Smooth muscle cell (in vitro differentiated cells): ENCODE data around the gene HSD3B1. TPM values are rescaled to one million over a fixed set of nuclear protein-coding genes. Genes with fewer than 3 reads are reported as not detected.
"Not testable (repeated sequence)": the region's sequence is repeated elsewhere in the genome, so short reads cannot be mapped to it uniquely, and the experiment has no call there.

Experiments used
- DNase-seq: peaks from one replicate; lab custom pipeline; 2025; ENCODE audit not compliant: unreplicated experiment; lab: John Stamatoyannopoulos, UW
- H2AFZ ChIP-seq: fragments of 200-600 bp; sonication (generic); 2 replicates; pipeline ENCODE4 v1.6.0; 2016; ENCODE audit warnings: antibody characterized with exemption, low read depth, mild to moderate bottlenecking
- H3F3A ChIP-seq: fragments of 200-600 bp; sonication (generic); 2 replicates; pipeline ENCODE4 v1.6.0; 2017; ENCODE audit warnings: antibody characterized with exemption, low read depth
- H3K27ac ChIP-seq: fragments of 200-600 bp; sonication (generic); 2 replicates; pipeline ENCODE4 v1.5.1; 2016; ENCODE audit warnings: low read depth, mild to moderate bottlenecking
- H3K27me3 ChIP-seq: fragments of 200-600 bp; sonication (generic); 2 replicates; pipeline ENCODE4 v1.6.1; 2016; ENCODE audit warnings: low read depth, mild to moderate bottlenecking
- H3K36me3 ChIP-seq: fragments of 200-600 bp; sonication (generic); 2 replicates; pipeline ENCODE4 v1.5.1; 2016; ENCODE audit warnings: low read depth
- H3K4me1 ChIP-seq: fragments of 200-600 bp; sonication (generic); 2 replicates; pipeline ENCODE4 v1.5.1; 2016; ENCODE audit warnings: low read depth
- H3K4me2 ChIP-seq: fragments of 200-600 bp; sonication (generic); 2 replicates; pipeline ENCODE4 v1.6.0; 2016; ENCODE audit warnings: mild to moderate bottlenecking
- H3K4me3 ChIP-seq: fragments of 200-600 bp; sonication (generic); 2 replicates; pipeline ENCODE4 v1.5.1; 2016; ENCODE audit warnings: mild to moderate bottlenecking
- H3K79me2 ChIP-seq: fragments of 200-600 bp; sonication (generic); 2 replicates; pipeline ENCODE4 v1.6.0; 2016; ENCODE audit warnings: low read depth, mild to moderate bottlenecking
- H3K9ac ChIP-seq: fragments of 200-600 bp; sonication (generic); 2 replicates; pipeline ENCODE4 v1.6.0; 2016; ENCODE audit warnings: low read depth
- H3K9me3 ChIP-seq: fragments of 200-600 bp; sonication (generic); replicated peaks from 2 replicates; pipeline ENCODE4 v1.5.1; 2016; ENCODE audit warnings: low read depth
- H4K20me1 ChIP-seq: fragments of 200-600 bp; sonication (generic); 2 replicates; pipeline ENCODE4 v1.6.0; 2016; ENCODE audit warnings: low read depth
- WGBS: methylation state at CpG from one replicate; pipeline ENCODE4 v1.1.7; 2016; ENCODE audit warnings: low lambda C conversion rate; 5-methylcytosine and 5-hydroxymethylcytosine counted together
- polyA plus RNA-seq: library from polyadenylated mRNA; unstranded; fragments of >200 nt; fragmentation: Nextera tagmentation; extraction: Ambion mirVana; gene quantifications from 2 replicates; pipeline ENCODE4 v1.2.1, GENCODE V29; 2016
- total RNA-seq: library from RNA; depleted of rRNA; stranded (reverse); fragments of >200 nt; gene quantifications from 2 replicates; pipeline ENCODE4 v1.2.3, GENCODE V29; 2014
- TF ChIP-seq, protein P1 (sequence below): fragments of 200-600 bp; sonication (generic); IDR thresholded peaks from 2 replicates; pipeline ENCODE4 v1.5.1; 2017; ENCODE audit warnings: borderline replicate concordance, mild to moderate bottlenecking, antibody characterized with exemption; ENCODE audit not compliant: insufficient read depth, poor library complexity, severe bottlenecking

The HSD3B1 gene
- total and polyA plus RNA-seq, 2 experiments from 2014 or later: 1.7 to 1.8 TPM

DNA sequence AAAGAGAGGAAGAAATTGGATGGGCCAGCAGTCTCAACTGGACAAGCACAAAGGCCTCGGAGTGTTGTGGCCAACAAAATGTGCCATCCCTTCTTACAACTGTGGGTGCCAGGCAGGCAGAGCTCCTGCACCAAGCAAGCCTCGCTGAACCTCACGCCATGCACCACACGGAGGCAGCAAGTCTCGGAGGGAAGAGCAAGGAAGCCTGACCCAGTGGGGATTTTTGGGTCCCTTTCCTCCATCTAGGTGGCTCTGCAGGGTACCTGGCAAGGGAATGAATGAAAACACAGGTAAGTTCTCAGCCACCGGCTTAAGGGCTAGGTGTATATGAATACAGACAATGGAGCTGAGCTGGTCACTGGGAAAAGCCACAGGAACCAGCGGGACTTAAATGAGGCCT, 40.8 kb downstream of the HSD3B1 start:
- Histone ChIP-seq H3F3A (no peaks in the 10 kb centered on the region), H3K4me2 (no peak overlapping the region), H3K4me3 (no peak overlapping the region), H3K79me2 (no peaks in the 10 kb centered on the region), H3K36me3 (no peaks in the 10 kb centered on the region), H2AFZ (no peak overlapping the region), H3K4me1 (no peaks in the 10 kb centered on the region), H3K27me3 (no peaks in the 10 kb centered on the region), H4K20me1 (no peaks in the 10 kb centered on the region), H3K9ac (no peak overlapping the region), H3K9me3 (no peaks in the 10 kb centered on the region), H3K27ac (no peak overlapping the region)
- no peak for DNase-seq
- TF ChIP-seq, protein P1, sequence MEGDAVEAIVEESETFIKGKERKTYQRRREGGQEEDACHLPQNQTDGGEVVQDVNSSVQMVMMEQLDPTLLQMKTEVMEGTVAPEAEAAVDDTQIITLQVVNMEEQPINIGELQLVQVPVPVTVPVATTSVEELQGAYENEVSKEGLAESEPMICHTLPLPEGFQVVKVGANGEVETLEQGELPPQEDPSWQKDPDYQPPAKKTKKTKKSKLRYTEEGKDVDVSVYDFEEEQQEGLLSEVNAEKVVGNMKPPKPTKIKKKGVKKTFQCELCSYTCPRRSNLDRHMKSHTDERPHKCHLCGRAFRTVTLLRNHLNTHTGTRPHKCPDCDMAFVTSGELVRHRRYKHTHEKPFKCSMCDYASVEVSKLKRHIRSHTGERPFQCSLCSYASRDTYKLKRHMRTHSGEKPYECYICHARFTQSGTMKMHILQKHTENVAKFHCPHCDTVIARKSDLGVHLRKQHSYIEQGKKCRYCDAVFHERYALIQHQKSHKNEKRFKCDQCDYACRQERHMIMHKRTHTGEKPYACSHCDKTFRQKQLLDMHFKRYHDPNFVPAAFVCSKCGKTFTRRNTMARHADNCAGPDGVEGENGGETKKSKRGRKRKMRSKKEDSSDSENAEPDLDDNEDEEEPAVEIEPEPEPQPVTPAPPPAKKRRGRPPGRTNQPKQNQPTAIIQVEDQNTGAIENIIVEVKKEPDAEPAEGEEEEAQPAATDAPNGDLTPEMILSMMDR: no peak
- WGBS: 93% methylated on average over 7 of the region's 7 CpGs

DNA sequence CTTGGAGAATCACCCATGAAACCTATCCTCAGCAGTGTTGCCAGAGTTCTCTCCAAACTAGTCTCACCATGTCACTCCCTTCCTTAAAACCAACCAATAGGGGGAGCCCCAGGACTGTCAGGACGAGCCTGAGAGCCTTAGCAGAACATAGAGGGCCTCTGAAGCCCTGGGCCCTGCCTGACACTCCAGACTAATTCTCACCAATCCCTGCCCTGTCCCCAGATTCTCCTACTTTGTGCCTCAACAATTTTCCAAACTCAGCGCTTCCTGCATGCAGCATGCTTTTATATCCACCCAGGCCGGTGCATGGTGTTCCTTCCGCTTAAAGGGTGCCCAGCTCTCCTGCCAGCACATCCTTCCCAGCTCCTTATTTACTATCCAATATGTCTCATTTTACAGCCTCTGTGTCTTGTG, 42.7 kb downstream of the HSD3B1 start:
- H4K20me1 ChIP-seq: no peaks in the 10 kb centered on the region
- H3K9ac ChIP-seq: no peak overlapping the region
- 45% methylated on average over 4 of the region's 4 CpGs for WGBS
- H3K27ac ChIP-seq: no peak overlapping the region
- no peak overlapping the region for H2AFZ ChIP-seq
- H3K79me2 ChIP-seq: no peaks in the 10 kb centered on the region
- H3K36me3 ChIP-seq: no peaks in the 10 kb centered on the region
- no peaks in the 10 kb centered on the region for H3K9me3 ChIP-seq
- no peaks in the 10 kb centered on the region for H3F3A ChIP-seq
- no peak overlapping the region for H3K4me3 ChIP-seq
- no peaks in the 10 kb centered on the region for H3K27me3 ChIP-seq
- no peaks in the 10 kb centered on the region for H3K4me1 ChIP-seq
- TF ChIP-seq, protein P1: peak; percentile 65
- DNase-seq: no peak
- no peak overlapping the region for H3K4me2 ChIP-seq

DNA sequence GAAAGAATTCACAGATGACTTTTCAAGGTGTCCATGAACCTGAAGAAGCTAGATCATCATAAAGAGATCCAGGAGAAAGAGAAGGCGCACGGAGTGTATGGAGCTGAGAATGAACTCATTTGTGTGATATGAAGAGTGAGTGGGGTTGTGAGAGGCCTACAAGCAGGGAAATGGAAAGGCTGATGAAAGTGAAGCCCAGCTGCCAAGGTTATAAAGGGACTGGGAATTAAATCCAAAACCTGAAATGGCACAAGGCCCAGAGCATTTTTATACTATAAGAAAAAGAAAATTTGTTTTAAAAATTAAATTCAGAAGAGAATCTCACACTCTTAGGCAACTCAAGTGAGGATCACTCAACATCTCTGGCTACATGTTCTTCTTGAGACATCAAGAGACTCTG, 43.4 kb downstream of the HSD3B1 start:
- WGBS: 93% methylated on average over 2 of the region's 2 CpGs

DNA sequence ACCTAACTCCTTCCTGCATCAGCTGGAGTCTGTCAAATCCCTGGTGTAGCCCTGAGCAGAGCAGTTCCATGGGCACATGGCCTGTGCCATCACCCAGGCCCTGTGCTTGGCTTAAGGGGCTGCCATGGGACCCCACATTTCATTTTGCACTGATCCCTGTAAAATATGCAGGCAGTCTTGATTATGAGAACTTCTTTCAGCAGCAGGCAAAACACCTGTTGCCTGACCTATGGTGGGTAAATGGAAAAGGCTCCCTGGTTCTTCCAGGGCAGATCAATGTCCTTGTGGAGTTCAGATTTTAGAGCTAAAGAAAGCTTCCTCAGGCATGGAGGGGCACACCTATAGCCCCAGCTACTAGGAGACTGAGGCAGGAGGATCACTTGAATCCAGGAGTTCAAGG, 44.2 kb downstream of the HSD3B1 start:
- Histone ChIP-seq H3K27me3 (no peaks in the 10 kb centered on the region), H4K20me1 (no peaks in the 10 kb centered on the region), H2AFZ (no peak overlapping the region), H3K79me2 (no peaks in the 10 kb centered on the region), H3K4me2 (no peak overlapping the region), H3K9me3 (no peaks in the 10 kb centered on the region), H3K27ac (no peak overlapping the region), H3K9ac (no peak overlapping the region), H3K4me1 (no peaks in the 10 kb centered on the region), H3K36me3 (no peaks in the 10 kb centered on the region), H3K4me3 (no peak overlapping the region), H3F3A (no peaks in the 10 kb centered on the region)
- no peak for DNase-seq
- TF ChIP-seq, protein P1: no peak

More for the DNA sequence above, 43.4 kb downstream of the HSD3B1 start:
- H3K4me2 ChIP-seq: no peak overlapping the region
- no peaks in the 10 kb centered on the region for H3F3A ChIP-seq
- H4K20me1 ChIP-seq: no peaks in the 10 kb centered on the region
- H3K9me3 ChIP-seq: no peaks in the 10 kb centered on the region
- TF ChIP-seq, protein P1: no peak
- no peaks in the 10 kb centered on the region for H3K4me1 ChIP-seq
- H3K36me3 ChIP-seq: no peaks in the 10 kb centered on the region
- H2AFZ ChIP-seq: no peak overlapping the region
- no peak overlapping the region for H3K27ac ChIP-seq
- H3K4me3 ChIP-seq: no peak overlapping the region
- no peaks in the 10 kb centered on the region for H3K27me3 ChIP-seq
- no peaks in the 10 kb centered on the region for H3K79me2 ChIP-seq
- DNase-seq: no peak
- no peak overlapping the region for H3K9ac ChIP-seq

DNA sequence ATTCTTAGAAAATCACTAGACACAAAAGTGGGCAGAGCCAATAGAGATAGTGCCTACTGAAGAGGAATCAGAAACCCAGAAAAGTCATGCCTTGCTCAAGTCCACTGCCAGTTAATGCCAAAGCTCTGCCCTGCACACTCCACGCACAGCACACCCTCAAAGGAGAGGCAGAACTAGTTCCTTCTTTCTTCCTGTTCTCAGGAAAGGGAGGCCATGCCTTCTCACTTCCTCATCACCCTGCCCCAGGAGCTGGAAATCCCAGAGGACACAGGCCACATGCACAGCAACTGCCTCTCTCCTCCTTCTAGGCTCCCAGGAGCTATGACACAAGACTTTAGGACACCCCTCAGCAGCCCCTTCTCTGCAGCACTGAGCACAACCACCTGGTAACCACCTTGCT, 45.6 kb downstream of the HSD3B1 start:
- H2AFZ ChIP-seq, H3K4me1 ChIP-seq, DNase-seq, H3K9me3 ChIP-seq, H3K4me3 ChIP-seq, H4K20me1 ChIP-seq, H3K4me2 ChIP-seq, H3K36me3 ChIP-seq, H3K79me2 ChIP-seq, H3K27me3 ChIP-seq, H3K9ac ChIP-seq, H3F3A ChIP-seq: not testable (repeated sequence)
- peak overlapping the region; percentile 84 for H3K27ac ChIP-seq
- WGBS: 94% methylated on average over 1 of the region's 1 CpG
